Neural progenitor cell (in vitro differentiated cells): Measurements from ENCODE around the gene MLST8. TPM values are rescaled to one million over a fixed set of nuclear protein-coding genes. Genes with fewer than 3 reads are reported as not detected.

Experiments
- DNase-seq: peaks from one replicate; pipeline ENCODE4 v3.0.0-alpha.2; 2016; ENCODE audit warnings: low spot score
- H2AFZ ChIP-seq: fragments of 200-600 bp; sonication (generic); replicated peaks from 2 replicates; pipeline ENCODE4 v1.6.1; 2016; ENCODE audit warnings: antibody characterized with exemption
- H3F3A ChIP-seq: fragments of 200-600 bp; sonication (generic); 2 replicates; pipeline ENCODE4 v1.6.1; 2016; ENCODE audit warnings: antibody characterized with exemption, low read depth
- H3K27ac ChIP-seq: fragments of 200-600 bp; sonication (generic); 2 replicates; pipeline ENCODE4 v1.5.1; 2016; ENCODE audit warnings: mild to moderate bottlenecking
- H3K27me3 ChIP-seq: fragments of 200-600 bp; sonication (generic); 2 replicates; pipeline ENCODE4 v1.6.1; 2016; ENCODE audit warnings: mild to moderate bottlenecking, moderate library complexity
- H3K36me3 ChIP-seq: fragments of 200-600 bp; sonication (generic); 2 replicates; pipeline ENCODE4 v1.5.1; 2016
- H3K4me1 ChIP-seq: fragments of 200-600 bp; sonication (generic); 2 replicates; pipeline ENCODE4 v1.6.1; 2016; ENCODE audit warnings: mixed run types
- H3K4me2 ChIP-seq: fragments of 200-600 bp; sonication (generic); 2 replicates; pipeline ENCODE4 v1.6.1; 2016
- H3K4me3 ChIP-seq: fragments of 200-600 bp; sonication (generic); 2 replicates; pipeline ENCODE4 v1.5.1; 2016
- H3K79me2 ChIP-seq: fragments of 200-600 bp; sonication (generic); 2 replicates; pipeline ENCODE4 v1.6.1; 2016; ENCODE audit warnings: low read depth
- H3K9ac ChIP-seq: fragments of 200-600 bp; sonication (generic); 2 replicates; pipeline ENCODE4 v1.6.1; 2016
- H3K9me3 ChIP-seq: fragments of 200-600 bp; sonication (generic); 2 replicates; pipeline ENCODE4 v1.5.1; 2016; ENCODE audit warnings: low read depth
- H4K20me1 ChIP-seq: fragments of 200-600 bp; sonication (generic); 2 replicates; pipeline ENCODE4 v1.6.1; 2016; ENCODE audit warnings: low read depth
- H3K27ac Mint-ChIP-seq: 3 replicates; pipeline ENCODE4 v1.8.0; 2021; ENCODE audit warnings: mixed read lengths
- H3K27me3 Mint-ChIP-seq: 2 replicates; pipeline ENCODE4 v1.8.0; 2022; ENCODE audit warnings: low read depth, mild to moderate bottlenecking, inconsistent platforms, moderate library complexity, mixed read lengths; ENCODE audit not compliant: insufficient read depth
- H3K36me3 Mint-ChIP-seq: 3 replicates; pipeline ENCODE4 v1.8.0; 2021; ENCODE audit warnings: mixed read lengths
- H3K4me1 Mint-ChIP-seq: 3 replicates; pipeline ENCODE4 v1.8.0; 2021; ENCODE audit warnings: mixed read lengths
- H3K4me3 Mint-ChIP-seq: 3 replicates; pipeline ENCODE4 v1.8.0; 2021; ENCODE audit warnings: mild to moderate bottlenecking, moderate library complexity, mixed read lengths
- H3K9me3 Mint-ChIP-seq: 3 replicates; pipeline ENCODE4 v1.8.0; 2020; ENCODE audit warnings: mixed read lengths
- CTCF ChIP-seq: fragments of 200-600 bp; sonication (generic); IDR thresholded peaks from 2 replicates; pipeline ENCODE4 v1.5.1; 2017; ENCODE audit warnings: antibody characterized with exemption, mild to moderate bottlenecking
- EZH2 ChIP-seq: fragments of 200-600 bp; sonication (generic); IDR thresholded peaks from 2 replicates; pipeline ENCODE4 v1.6.1; 2017; ENCODE audit warnings: antibody characterized with exemption, mild to moderate bottlenecking, moderate library complexity
- EZH2phosphoT487 ChIP-seq: fragments of 200-600 bp; sonication (generic); IDR thresholded peaks from 2 replicates; pipeline ENCODE4 v1.6.1; 2017; ENCODE audit warnings: antibody characterized with exemption
- total RNA-seq: library from RNA; depleted of rRNA; stranded (reverse); fragments of >200 nt; gene quantifications from 2 replicates; pipeline ENCODE4 v1.2.3, GENCODE V29; 2015; ENCODE audit warnings: low replicate concordance

Gene MLST8
- total RNA-seq, 1 donor from 2014 or later = 24.9 TPM

- Histone ChIP-seq H2AFZ (no peak overlapping the region), H3K4me2 (no peak overlapping the region), H3F3A (peaks cover 8% of the 10 kb centered on the region), H4K20me1 (peaks cover 43% of the 10 kb centered on the region), H3K9ac (no peak overlapping the region), H3K79me2 (peaks cover 58% of the 10 kb centered on the region), H3K4me3 (no peak overlapping the region), H3K4me1 (peaks cover 18% of the 10 kb centered on the region), H3K27ac (no peak overlapping the region), H3K36me3 (no peaks in the 10 kb centered on the region), H3K9me3 (no peaks in the 10 kb centered on the region), H3K27me3 (no peaks in the 10 kb centered on the region)
- H3K4me3 Mint-ChIP-seq = no peak overlapping the region
- TF ChIP-seq EZH2phosphoT487 (no peak), CTCF (no peak), EZH2 (no peak)
- peaks cover 2% of the 10 kb centered on the region for H3K27me3 Mint-ChIP-seq
- no peaks in the 10 kb centered on the region for H3K9me3 Mint-ChIP-seq
- peaks cover 2% of the 10 kb centered on the region for H3K36me3 Mint-ChIP-seq
- H3K27ac Mint-ChIP-seq = no peak overlapping the region
- peaks cover 6% of the 10 kb centered on the region for H3K4me1 Mint-ChIP-seq
- DNase-seq = no peak
These were observed 41.9 kb upstream of the MLST8 start for GRCh38 chr16:2163211-2163881.

- Histone ChIP-seq H3K9ac (no peak overlapping the region), H3K4me3 (no peak overlapping the region), H3K27ac (no peak overlapping the region), H3K9me3 (no peaks in the 10 kb centered on the region), H3K36me3 (no peaks in the 10 kb centered on the region), H3K27me3 (no peaks in the 10 kb centered on the region), H3K79me2 (peaks cover 35% of the 10 kb centered on the region), H4K20me1 (peaks cover 21% of the 10 kb centered on the region), H3K4me2 (no peak overlapping the region), H2AFZ (no peak overlapping the region), H3F3A (peaks cover 6% of the 10 kb centered on the region), H3K4me1 (no peaks in the 10 kb centered on the region)
- TF ChIP-seq EZH2 (no peak), CTCF (no peak), EZH2phosphoT487 (no peak)
- H3K9me3 Mint-ChIP-seq = no peaks in the 10 kb centered on the region
- peaks cover 2% of the 10 kb centered on the region for H3K27me3 Mint-ChIP-seq
- no peak overlapping the region for H3K4me3 Mint-ChIP-seq
- DNase-seq = no peak
- H3K4me1 Mint-ChIP-seq = no peaks in the 10 kb centered on the region
- no peak overlapping the region for H3K27ac Mint-ChIP-seq
- peaks cover 2% of the 10 kb centered on the region for H3K36me3 Mint-ChIP-seq
These were observed 39.4 kb upstream of the MLST8 start for GRCh38 chr16:2165861-2166260.

GRCh38 chr16:2166263-2167067 is 38.8 kb upstream of the MLST8 start:
- Histone ChIP-seq H3K4me2 (no peak overlapping the region), H3K4me3 (no peak overlapping the region), H3K4me1 (no peaks in the 10 kb centered on the region), H3K36me3 (no peaks in the 10 kb centered on the region), H3K27ac (no peak overlapping the region), H4K20me1 (peaks cover 17% of the 10 kb centered on the region), H3K9me3 (no peaks in the 10 kb centered on the region), H3K27me3 (no peaks in the 10 kb centered on the region), H3K9ac (no peak overlapping the region), H3F3A (peaks cover 5% of the 10 kb centered on the region), H2AFZ (no peak overlapping the region), H3K79me2 (peaks cover 29% of the 10 kb centered on the region)
- Mint-ChIP-seq H3K4me3 (no peak overlapping the region), H3K36me3 (peaks cover 2% of the 10 kb centered on the region), H3K9me3 (no peaks in the 10 kb centered on the region), H3K27me3 (peaks cover 2% of the 10 kb centered on the region), H3K4me1 (no peaks in the 10 kb centered on the region), H3K27ac (no peak overlapping the region)
- DNase-seq = no peak
- TF ChIP-seq EZH2phosphoT487 = no peak
- TF ChIP-seq CTCF = no peak
- TF ChIP-seq EZH2 = no peak
